CD4-positive, alpha-beta memory T cell (primary cell): ENCODE results near the gene AHSA1. TPM values are rescaled to one million over a fixed set of nuclear protein-coding genes. Genes with fewer than 3 reads are reported as not detected.

Source experiments
- CTCF ChIA-PET: fragments of 350-600 bp; sonication (Branson Sonifier 250); formaldehyde crosslinking; loops from one replicate; lab custom pipeline; 2021; ENCODE audit warnings: inconsistent platforms; ENCODE audit not compliant: partially characterized antibody; lab: Charles Lee
- POLR2A ChIA-PET: fragments of 350-600 bp; sonication (Branson Sonifier 250); formaldehyde crosslinking; loops from one replicate; lab custom pipeline; 2021; ENCODE audit not compliant: partially characterized antibody; lab: Charles Lee
- DNase-seq, 5 donors: peaks; one replicate each; pipeline versions ENCODE4 v3.0.0 to v3.0.0-alpha.2; 2020 to 2022; ENCODE audit warnings: mixed read lengths in 1 of 5
- H3K27ac ChIP-seq: one replicate; pipeline ENCODE4 v1.7.0; 2013; ENCODE audit warnings: low read depth, low read length
- H3K27me3 ChIP-seq: 2 replicates; pipeline ENCODE4 v1.7.0; 2013; ENCODE audit warnings: mild to moderate bottlenecking, low read length, moderate library complexity; ENCODE audit not compliant: insufficient read depth
- H3K36me3 ChIP-seq: 2 replicates; pipeline ENCODE4 v1.7.0; 2013; ENCODE audit warnings: mild to moderate bottlenecking, low read length, moderate library complexity; ENCODE audit not compliant: insufficient read depth
- H3K4me1 ChIP-seq: 2 replicates; pipeline ENCODE4 v1.7.0; 2013; ENCODE audit warnings: mild to moderate bottlenecking, low read length, moderate library complexity; ENCODE audit not compliant: insufficient read depth
- H3K4me3 ChIP-seq, 2 donors: one replicate each; pipeline ENCODE4 v1.7.0; 2013; ENCODE audit warnings: low read length in 2 of 2, mild to moderate bottlenecking in 1 of 2
- H3K9me3 ChIP-seq, 2 donors: one replicate each; pipeline ENCODE4 v1.7.0; 2013; ENCODE audit warnings: low read length in 2 of 2, control low read depth in 1 of 2; ENCODE audit not compliant: control insufficient read depth in 1 of 2
- H3K27ac Mint-ChIP-seq, 7 donors: one replicate each; pipeline ENCODE4 v1.8.0; 2020 to 2021; ENCODE audit warnings: mixed read lengths in 7 of 7, mild to moderate bottlenecking in 6 of 7, inconsistent platforms in 3 of 7, moderate library complexity in 3 of 7
- H3K27me3 Mint-ChIP-seq, 2 donors: one replicate each; pipeline ENCODE4 v1.8.0; 2020 to 2021; ENCODE audit warnings: mixed read lengths in 2 of 2
- H3K36me3 Mint-ChIP-seq, 2 donors: one replicate each; pipeline ENCODE4 v1.8.0; 2020 to 2021; ENCODE audit warnings: mixed read lengths in 2 of 2, inconsistent platforms in 1 of 2, mild to moderate bottlenecking in 1 of 2
- H3K4me1 Mint-ChIP-seq, 4 donors: one replicate each; pipeline ENCODE4 v1.8.0; 2020 to 2021; ENCODE audit warnings: mixed read lengths in 4 of 4, mild to moderate bottlenecking in 1 of 4
- H3K4me3 Mint-ChIP-seq, 8 donors: one replicate each; pipeline ENCODE4 v1.8.0; 2020 to 2021; ENCODE audit warnings: mixed read lengths in 8 of 8, mild to moderate bottlenecking in 7 of 8, moderate library complexity in 6 of 8, inconsistent platforms in 3 of 8
- H3K9me3 Mint-ChIP-seq, 8 donors: one replicate each; pipeline ENCODE4 v1.8.0; 2020 to 2021; ENCODE audit warnings: mixed read lengths in 8 of 8, mild to moderate bottlenecking in 5 of 8, inconsistent platforms in 3 of 8, moderate library complexity in 1 of 8
- intact Hi-C: fragments of 100-400 bp; cut with micrococcal nuclease; formaldehyde crosslinking; loops from one replicate; pipeline ENCODE4 v1.15.1; 2023
- polyA plus RNA-seq, 2 donors: library from polyadenylated mRNA; unstranded; fragments of 300-500 nt; fragmentation: Illumina TruSeq; gene quantifications; one replicate each; pipeline ENCODE4 v1.2.3, GENCODE V29; 2021
- total RNA-seq, 2 experiments: library from RNA; stranded (reverse); gene quantifications; one replicate each; pipeline ENCODE4 v1.2.3, GENCODE V29; 2021

The AHSA1 gene
- total and polyA plus RNA-seq, 4 experiments from 2014 or later: 88.5 to 134 (median 92.7) TPM

- ChIA-PET POLR2A (no interaction called here), CTCF (no interaction called here)
- Histone ChIP-seq H3K9me3 (no peaks in the 10 kb centered on the region), H3K36me3 (peaks cover 33% of the 10 kb centered on the region), H3K4me3 (no peak overlapping the region), H3K27me3 (no peaks in the 10 kb centered on the region), H3K27ac (no peak overlapping the region), H3K4me1 (no peaks in the 10 kb centered on the region)
- Mint-ChIP-seq H3K27ac (no peak overlapping the region), H3K36me3 (peaks cover 30 to 39% of the 10 kb centered on the region in 2 donors), H3K27me3 (no peaks in the 10 kb centered on the region), H3K4me3 (no peak overlapping the region), H3K4me1 (peaks cover 0 to 5% (median 0%) of the 10 kb centered on the region in 4 donors), H3K9me3 (no peaks in the 10 kb centered on the region)
- no peak for DNase-seq
- intact Hi-C loops: no loop called here
These were observed 12.5 kb downstream of the AHSA1 start for GRCh38 chr14:77470224-77470870.

GRCh38 chr14:77473921-77474320 is 16.0 kb downstream of the AHSA1 start:
- Mint-ChIP-seq H3K9me3 (no peaks in the 10 kb centered on the region), H3K36me3 (peaks cover 6 to 9% of the 10 kb centered on the region in 2 donors), H3K4me1 (peaks cover 0 to 3% (median 0%) of the 10 kb centered on the region in 4 donors), H3K4me3 (no peak overlapping the region), H3K27ac (no peak overlapping the region), H3K27me3 (no peaks in the 10 kb centered on the region)
- intact Hi-C loops: no loop called here
- no peaks in the 10 kb centered on the region for H3K9me3 ChIP-seq
- ChIA-PET POLR2A (no interaction called here), CTCF (no interaction called here)
- no peaks in the 10 kb centered on the region for H3K27me3 ChIP-seq
- no peak for DNase-seq
- peaks cover 8% of the 10 kb centered on the region for H3K36me3 ChIP-seq
- no peak overlapping the region for H3K27ac ChIP-seq
- H3K4me1 ChIP-seq: no peaks in the 10 kb centered on the region
- H3K4me3 ChIP-seq: no peak overlapping the region

- no peaks in the 10 kb centered on the region for H3K4me1 ChIP-seq
- H3K27me3 ChIP-seq: no peaks in the 10 kb centered on the region
- ChIA-PET CTCF (no interaction called here), POLR2A (no interaction called here)
- Mint-ChIP-seq H3K27ac (no peak overlapping the region), H3K9me3 (no peaks in the 10 kb centered on the region), H3K36me3 (peaks cover 0 to 2% of the 10 kb centered on the region in 2 donors), H3K4me1 (no peaks in the 10 kb centered on the region), H3K4me3 (no peak overlapping the region), H3K27me3 (no peaks in the 10 kb centered on the region)
- H3K27ac ChIP-seq: no peak overlapping the region
- H3K9me3 ChIP-seq: no peaks in the 10 kb centered on the region
- DNase-seq: no peak
- intact Hi-C loops: no loop called here
- peaks cover 1% of the 10 kb centered on the region for H3K36me3 ChIP-seq
- no peak overlapping the region for H3K4me3 ChIP-seq
These were observed 16.7 kb downstream of the AHSA1 start for GRCh38 chr14:77474479-77475177.

- no peaks in the 10 kb centered on the region for H3K4me1 Mint-ChIP-seq
- no peaks in the 10 kb centered on the region for H3K36me3 Mint-ChIP-seq
- H3K9me3 Mint-ChIP-seq: no peaks in the 10 kb centered on the region
- H3K4me3 ChIP-seq: no peak overlapping the region
- no peaks in the 10 kb centered on the region for H3K4me1 ChIP-seq
- no peak overlapping the region for H3K27ac ChIP-seq
- H3K27ac Mint-ChIP-seq: no peak overlapping the region
- CTCF ChIA-PET: no interaction called here
- no peak for DNase-seq
- no peaks in the 10 kb centered on the region for H3K9me3 ChIP-seq
- H3K36me3 ChIP-seq: no peaks in the 10 kb centered on the region
- no peaks in the 10 kb centered on the region for H3K27me3 ChIP-seq
- no peak overlapping the region for H3K4me3 Mint-ChIP-seq
- POLR2A ChIA-PET: no interaction called here
- intact Hi-C loops: no loop called here
- no peaks in the 10 kb centered on the region for H3K27me3 Mint-ChIP-seq
These were observed 17.7 kb downstream of the AHSA1 start for GRCh38 chr14:77475432-77476115.

- Histone ChIP-seq H3K4me3 (no peak overlapping the region), H3K27ac (no peak overlapping the region), H3K27me3 (no peaks in the 10 kb centered on the region), H3K36me3 (no peaks in the 10 kb centered on the region), H3K9me3 (no peaks in the 10 kb centered on the region), H3K4me1 (no peaks in the 10 kb centered on the region)
- ChIA-PET POLR2A (no interaction called here), CTCF (no interaction called here)
- no peaks in the 10 kb centered on the region for H3K4me1 Mint-ChIP-seq
- no peak overlapping the region for H3K27ac Mint-ChIP-seq
- intact Hi-C loops: no loop called here
- DNase-seq: no peak
- H3K27me3 Mint-ChIP-seq: no peaks in the 10 kb centered on the region
- H3K36me3 Mint-ChIP-seq: no peaks in the 10 kb centered on the region
- no peaks in the 10 kb centered on the region for H3K9me3 Mint-ChIP-seq
- H3K4me3 Mint-ChIP-seq: no peak overlapping the region
These were observed 20.1 kb downstream of the AHSA1 start for GRCh38 chr14:77478029-77478428.

- intact Hi-C loops: no loop called here
- ChIA-PET POLR2A (no interaction called here), CTCF (no interaction called here)
- no peak for DNase-seq
- no peak overlapping the region for H3K4me3 ChIP-seq
- H3K27ac Mint-ChIP-seq: no peak overlapping the region
- no peak overlapping the region for H3K4me3 Mint-ChIP-seq
- no peaks in the 10 kb centered on the region for H3K9me3 ChIP-seq
- H3K4me1 Mint-ChIP-seq: no peaks in the 10 kb centered on the region
- no peaks in the 10 kb centered on the region for H3K4me1 ChIP-seq
- H3K27me3 Mint-ChIP-seq: no peaks in the 10 kb centered on the region
- no peaks in the 10 kb centered on the region for H3K36me3 ChIP-seq
- no peak overlapping the region for H3K27ac ChIP-seq
- H3K36me3 Mint-ChIP-seq: no peaks in the 10 kb centered on the region
- no peaks in the 10 kb centered on the region for H3K9me3 Mint-ChIP-seq
- no peaks in the 10 kb centered on the region for H3K27me3 ChIP-seq
These were observed 20.9 kb downstream of the AHSA1 start for GRCh38 chr14:77478796-77479195.

GRCh38 chr14:77482422-77482821 is 24.5 kb downstream of the AHSA1 start:
- no peak overlapping the region for H3K4me3 Mint-ChIP-seq
- no peak overlapping the region for H3K27ac ChIP-seq
- ChIA-PET POLR2A (no interaction called here), CTCF (interaction anchor here (1.2 kb wide), 1 partner anchor 36 kb away, joined by 3 read pairs; no protein-coding TSS in a partner anchor)
- H3K4me3 ChIP-seq: no peak overlapping the region
- H3K9me3 Mint-ChIP-seq: no peaks in the 10 kb centered on the region
- H3K36me3 Mint-ChIP-seq: no peaks in the 10 kb centered on the region
- H3K36me3 ChIP-seq: no peaks in the 10 kb centered on the region
- no peaks in the 10 kb centered on the region for H3K9me3 ChIP-seq
- no peak for DNase-seq
- intact Hi-C loops: no loop called here
- H3K4me1 Mint-ChIP-seq: no peaks in the 10 kb centered on the region
- no peaks in the 10 kb centered on the region for H3K27me3 ChIP-seq
- H3K27ac Mint-ChIP-seq: no peak overlapping the region
- H3K4me1 ChIP-seq: no peaks in the 10 kb centered on the region
- no peaks in the 10 kb centered on the region for H3K27me3 Mint-ChIP-seq
